ENCODE measurements around the gene HEMGN. TPM values are rescaled to one million over a fixed set of nuclear protein-coding genes. Genes with fewer than 3 reads are reported as not detected.

Gene HEMGN
- total RNA-seq, 2 donors from 2014 or later: 0.22 TPM; not detected in 1

- Histone ChIP-seq H3K9me3 (no peaks in the 10 kb centered on the region), H3K27me3 (no peaks in the 10 kb centered on the region), H3K9ac (ENCODE audit: low read depth in 2 of 2, low read length in 2 of 2) (no peak overlapping the region), H3K4me1 (peaks cover 4% of the 10 kb centered on the region), H3K36me3 (no peaks in the 10 kb centered on the region), H3K27ac (no peak overlapping the region), H3K4me3 (no peak overlapping the region)
- DNase-seq: no peak
- no peak for TF ChIP-seq CTCF (IDR thresholded peaks at IDR 0.05)
- intact Hi-C loops (cut with DNase I): loop anchor here (5.0 kb wide), 1 partner anchor 333 kb away; the partner anchor contains the start of gene TBC1D2
These were observed 13.6 kb downstream of the HEMGN start for GRCh38 chr9:97924386-97924785.

- TF ChIP-seq CTCF (IDR thresholded peaks at IDR 0.05): peak; percentile 81
- peak; percentile 89 for DNase-seq
- Histone ChIP-seq H3K27ac (peak overlapping the region; percentile 95), H3K4me1 (peaks cover 4% of the 10 kb centered on the region), H3K27me3 (no peaks in the 10 kb centered on the region), H3K4me3 (peak overlapping the region; percentile 5), H3K9ac (ENCODE audit: low read depth in 2 of 2, low read length in 2 of 2) (no peak overlapping the region), H3K9me3 (no peaks in the 10 kb centered on the region), H3K36me3 (no peaks in the 10 kb centered on the region)
- intact Hi-C loops (cut with DNase I): loop anchor here (5.0 kb wide), 1 partner anchor 334 kb away; the partner anchor contains the start of gene TBC1D2
These were observed 14.4 kb downstream of the HEMGN start for GRCh38 chr9:97923529-97924108.

GRCh38 chr9:97921959-97922724 lies 15.8 kb downstream of the HEMGN start, which contains the start of gene TRMO:
Gene TRMO, minus strand, starts transcription at chr9:97922500. Its CDS starts 7 bp downstream, at chr9:97922493.
- Histone ChIP-seq H3K27ac (peak within 1 kb of the TSS; percentile 95), H3K4me1 (peaks cover 4% of the 10 kb centered on the region), H3K4me3 (peak within 1 kb of the TSS; percentile 48), H3K9ac (ENCODE audit: low read depth in 2 of 2, low read length in 2 of 2) (peak within 1 kb of the TSS; percentile 89), H3K36me3 (no peaks in the 10 kb centered on the region), H3K27me3 (no peaks in the 10 kb centered on the region), H3K9me3 (no peaks in the 10 kb centered on the region)
- intact Hi-C loops (cut with DNase I): loop anchor here (5.0 kb wide), 1 partner anchor 335 kb away; the partner anchor contains the start of gene TBC1D2
- DNase-seq: peak; percentile 98
- TF ChIP-seq CTCF (IDR thresholded peaks at IDR 0.05): peak; percentile 74

GRCh38 chr9:97919217-97919813 lies 18.7 kb downstream of the HEMGN start:
- no peaks in the 10 kb centered on the region for H3K27me3 ChIP-seq
- peaks cover 4% of the 10 kb centered on the region for H3K4me1 ChIP-seq
- no peak overlapping the region for H3K4me3 ChIP-seq
- no peaks in the 10 kb centered on the region for H3K36me3 ChIP-seq
- intact Hi-C loops (cut with DNase I): no loop called here
- no peak for DNase-seq
- no peak overlapping the region for H3K9ac ChIP-seq (ENCODE audit: low read depth in 2 of 2, low read length in 2 of 2)
- H3K9me3 ChIP-seq: no peaks in the 10 kb centered on the region
- no peak for TF ChIP-seq CTCF (IDR thresholded peaks at IDR 0.05)
- no peak overlapping the region for H3K27ac ChIP-seq

GRCh38 chr9:97918611-97919010 lies 19.4 kb downstream of the HEMGN start:
- intact Hi-C loops (cut with DNase I): no loop called here
- Histone ChIP-seq H3K36me3 (no peaks in the 10 kb centered on the region), H3K4me3 (no peak overlapping the region), H3K27me3 (no peaks in the 10 kb centered on the region), H3K27ac (no peak overlapping the region), H3K4me1 (peaks cover 4% of the 10 kb centered on the region), H3K9me3 (no peaks in the 10 kb centered on the region), H3K9ac (ENCODE audit: low read depth in 2 of 2, low read length in 2 of 2) (no peak overlapping the region)
- no peak for DNase-seq
- TF ChIP-seq CTCF (IDR thresholded peaks at IDR 0.05): no peak
